ENCODE measurements around the gene FPR3. TPM values are rescaled to one million over a fixed set of nuclear protein-coding genes. Genes with fewer than 3 reads are reported as not detected.
A peak's percentile ranks its signal among the peaks of the same experiment; 100 is the strongest.
"Not testable (repeated sequence)": the region's sequence is repeated elsewhere in the genome, so short reads cannot be mapped to it uniquely, and the experiment has no call there.

Gene FPR3
- total and polyA plus RNA-seq, 10 donors: 3.4 to 19.7 (median 9.2) TPM

DNA sequence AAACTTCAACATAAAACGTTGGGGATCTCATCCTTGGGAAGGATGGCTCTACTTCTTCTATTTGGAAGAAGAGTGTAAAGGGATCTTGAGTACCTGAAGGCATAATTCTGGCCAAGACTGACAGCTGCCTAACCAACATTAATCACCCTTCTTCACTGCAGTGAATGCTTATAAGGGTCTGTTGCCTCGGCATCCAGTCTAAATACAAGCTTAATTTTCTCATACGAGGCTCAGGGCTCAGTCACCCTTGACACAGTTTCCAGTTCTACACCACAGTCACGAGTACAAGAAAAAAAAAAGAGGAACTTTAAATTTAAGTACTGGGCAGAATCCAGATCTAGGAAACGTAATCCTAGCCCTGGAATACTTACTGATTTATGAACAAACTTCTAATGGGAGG lies 9.0 kb downstream of the FPR3 start:
- Histone ChIP-seq H3K9me3 (peaks cover 0 to 37% (median 0%) of the 10 kb centered on the region in 8 donors), H3K27me3 (replicated peaks in 1 of 7) (no peaks in the 10 kb centered on the region), H3K27ac (peak overlapping the region; percentile 8 to 73 (median 56)), H3K4me1 (peaks cover 2 to 74% (median 23%) of the 10 kb centered on the region in 6 donors), H3K4me3 (no peak overlapping the region), H3K36me3 (no peaks in the 10 kb centered on the region)
- intact Hi-C loops (cut with DNase I; ENCODE audit: low total_unique reads): no loop called here
- DNase-seq: no peak
- TF ChIP-seq, protein P1, sequence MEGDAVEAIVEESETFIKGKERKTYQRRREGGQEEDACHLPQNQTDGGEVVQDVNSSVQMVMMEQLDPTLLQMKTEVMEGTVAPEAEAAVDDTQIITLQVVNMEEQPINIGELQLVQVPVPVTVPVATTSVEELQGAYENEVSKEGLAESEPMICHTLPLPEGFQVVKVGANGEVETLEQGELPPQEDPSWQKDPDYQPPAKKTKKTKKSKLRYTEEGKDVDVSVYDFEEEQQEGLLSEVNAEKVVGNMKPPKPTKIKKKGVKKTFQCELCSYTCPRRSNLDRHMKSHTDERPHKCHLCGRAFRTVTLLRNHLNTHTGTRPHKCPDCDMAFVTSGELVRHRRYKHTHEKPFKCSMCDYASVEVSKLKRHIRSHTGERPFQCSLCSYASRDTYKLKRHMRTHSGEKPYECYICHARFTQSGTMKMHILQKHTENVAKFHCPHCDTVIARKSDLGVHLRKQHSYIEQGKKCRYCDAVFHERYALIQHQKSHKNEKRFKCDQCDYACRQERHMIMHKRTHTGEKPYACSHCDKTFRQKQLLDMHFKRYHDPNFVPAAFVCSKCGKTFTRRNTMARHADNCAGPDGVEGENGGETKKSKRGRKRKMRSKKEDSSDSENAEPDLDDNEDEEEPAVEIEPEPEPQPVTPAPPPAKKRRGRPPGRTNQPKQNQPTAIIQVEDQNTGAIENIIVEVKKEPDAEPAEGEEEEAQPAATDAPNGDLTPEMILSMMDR (IDR thresholded peaks at IDR 0.05 in 8 of 11, conservative IDR thresholded peaks at IDR 0.05 in 3 of 11): no peak
- TF ChIP-seq POLR2A (IDR thresholded peaks at IDR 0.05): no peak
- TF ChIP-seq POLR2AphosphoS5 (IDR thresholded peaks at IDR 0.05): no peak
- 10 to 27% (median 14%) methylated on average over 5 of the region's 5 CpGs for WGBS, 5 donors

DNA sequence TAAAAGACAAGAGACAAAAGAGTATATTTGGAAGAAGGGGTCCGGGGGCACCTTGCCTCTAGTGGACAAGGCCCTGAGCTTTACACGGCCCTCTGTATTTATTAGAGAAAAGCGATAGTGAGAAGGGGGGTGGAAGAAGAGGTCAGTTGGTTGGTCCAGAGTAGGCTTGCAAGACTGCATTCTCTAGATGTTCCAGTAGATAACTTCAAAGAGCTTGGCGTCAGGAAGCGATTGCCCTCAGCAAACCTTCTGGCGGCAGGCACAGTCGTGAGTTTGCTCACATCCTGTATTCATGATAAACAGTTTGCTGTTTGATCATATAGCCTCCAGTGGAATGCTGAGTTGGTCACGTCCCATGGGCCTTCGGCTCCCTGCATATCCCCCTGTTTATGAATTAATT lies 9.8 kb downstream of the FPR3 start:
- intact Hi-C loops (cut with DNase I; ENCODE audit: low total_unique reads); DNase-seq; H3K27me3 ChIP-seq (replicated peaks in 1 of 7); H3K4me3 ChIP-seq; H3K36me3 ChIP-seq: not testable (repeated sequence)
- H3K9me3 ChIP-seq: peaks cover 0 to 31% (median 0%) of the 10 kb centered on the region in 8 donors
- H3K27ac ChIP-seq: peak overlapping the region in 4 of 8 donors; percentile 31 to 68 (median 51)
- 73 to 84% (median 78%) methylated on average over 9 of the region's 9 CpGs for WGBS, 5 donors
- peaks cover 0 to 70% (median 20%) of the 10 kb centered on the region in 6 donors for H3K4me1 ChIP-seq

DNA sequence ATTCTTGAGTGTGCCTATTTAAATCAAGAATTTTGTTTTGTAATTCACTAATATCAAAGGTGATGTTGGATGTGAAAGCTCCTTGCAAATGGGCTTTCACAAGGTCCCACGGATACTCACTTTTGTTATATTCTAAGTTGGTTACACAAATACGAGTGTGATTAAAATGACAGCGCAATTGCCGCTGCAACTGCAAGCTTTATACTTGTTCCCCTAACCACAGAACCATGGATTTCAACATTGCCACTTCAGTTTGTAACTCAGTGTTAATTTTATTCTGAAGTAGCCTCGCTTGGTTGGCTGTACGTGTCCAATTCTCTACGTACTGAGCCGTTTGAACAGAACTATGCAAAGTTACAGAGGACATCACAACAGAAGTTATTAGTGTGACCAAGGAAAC lies 10.4 kb downstream of the FPR3 start:
- WGBS, 5 donors: 72 to 82% (median 79%) methylated on average over 8 of the region's 8 CpGs
- Histone ChIP-seq H3K27ac (peak overlapping the region in 4 of 8 donors; percentile 31 to 68 (median 51)), H3K4me1 (peaks cover 0 to 70% (median 17%) of the 10 kb centered on the region in 6 donors), H3K9me3 (peaks cover 0 to 34% (median 0%) of the 10 kb centered on the region in 8 donors)
- H3K36me3 ChIP-seq; H3K27me3 ChIP-seq (replicated peaks in 1 of 7); DNase-seq; intact Hi-C loops (cut with DNase I; ENCODE audit: low total_unique reads); H3K4me3 ChIP-seq: not testable (repeated sequence)

- H3K4me1 ChIP-seq: peaks cover 0 to 74% (median 13%) of the 10 kb centered on the region in 6 donors
- WGBS, 5 donors: 87 to 98% (median 94%) methylated on average over 5 of the region's 5 CpGs
- H3K9me3 ChIP-seq: peaks cover 0 to 40% (median under 1%) of the 10 kb centered on the region in 8 donors
- intact Hi-C loops (cut with DNase I; ENCODE audit: low total_unique reads); DNase-seq; H3K27me3 ChIP-seq (replicated peaks in 1 of 7); H3K36me3 ChIP-seq; H3K4me3 ChIP-seq: not testable (repeated sequence)
- H3K27ac ChIP-seq: peak overlapping the region in 4 of 8 donors; percentile 18 to 41 (median 23)
These were observed 11.6 kb downstream of the FPR3 start for GRCh38 chr19:51806571-51806970.

GRCh38 chr19:51807111-51807701 lies 12.2 kb downstream of the FPR3 start:
- H3K4me3 ChIP-seq: no peak overlapping the region
- WGBS, 5 donors: 41 to 57% (median 53%) methylated on average over 4 to 6 of the region's 6 CpGs
- intact Hi-C loops (cut with DNase I; ENCODE audit: low total_unique reads): no loop called here
- TF ChIP-seq, protein P1 (IDR thresholded peaks at IDR 0.05 in 8 of 11, conservative IDR thresholded peaks at IDR 0.05 in 3 of 11): no peak
- no peak for TF ChIP-seq POLR2A (IDR thresholded peaks at IDR 0.05)
- H3K27me3 ChIP-seq (replicated peaks in 1 of 7): no peaks in the 10 kb centered on the region
- H3K27ac ChIP-seq: peak overlapping the region in 5 of 8 donors; percentile 1 to 41 (median 21)
- no peaks in the 10 kb centered on the region for H3K36me3 ChIP-seq
- DNase-seq: no peak
- peaks cover 0 to 74% (median 13%) of the 10 kb centered on the region in 6 donors for H3K4me1 ChIP-seq
- H3K9me3 ChIP-seq: peaks cover 0 to 43% (median under 1%) of the 10 kb centered on the region in 8 donors
